ENCODE measurements around the gene COX4I2.
A peak's percentile ranks its signal among the peaks of the same experiment; 100 is the strongest.
"Not testable (repeated sequence)": the region's sequence is repeated elsewhere in the genome, so short reads cannot be mapped to it uniquely, and the experiment has no call there.

The COX4I2 gene

DNA sequence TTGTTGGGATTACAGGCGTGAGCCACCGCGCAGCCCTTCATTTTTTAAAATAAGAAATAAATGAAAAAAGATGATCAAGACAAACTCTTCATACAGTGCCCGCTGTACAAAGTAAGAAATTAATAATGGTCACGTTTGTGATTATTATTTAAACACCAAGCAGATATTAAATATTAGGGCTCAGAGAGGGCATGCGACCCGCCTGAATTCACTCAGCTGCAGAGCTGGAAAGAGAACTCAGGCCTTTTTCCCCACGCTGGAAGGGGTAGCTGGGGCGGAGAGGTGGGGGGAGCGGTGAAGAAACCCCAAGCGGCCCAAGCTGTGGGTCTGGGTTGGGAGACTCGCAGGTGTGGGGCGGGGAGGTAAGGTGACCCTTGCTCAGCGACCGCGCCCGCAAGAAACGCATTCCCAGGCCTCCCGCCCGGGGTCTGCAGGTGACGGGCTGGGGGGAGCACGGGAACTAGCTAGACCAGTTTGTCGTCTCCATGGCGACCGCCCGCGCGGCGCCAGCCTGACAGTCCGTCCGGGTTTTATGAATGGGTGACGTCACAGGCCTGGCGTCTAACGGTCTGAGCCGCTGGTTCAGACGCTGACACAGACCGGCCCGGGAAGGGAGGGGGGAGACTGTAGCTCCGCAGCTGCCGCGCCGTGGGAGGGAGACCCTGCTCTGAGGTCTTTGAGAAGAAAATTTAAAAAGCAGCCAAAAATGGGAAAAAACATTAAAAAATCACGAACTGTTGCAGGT is 33.7 kb upstream of the COX4I2 start:
- Mint-ChIP-seq H3K27me3 (ENCODE audit: low read depth) (peaks cover 44% of the 10 kb centered on the region), H3K4me1 (ENCODE audit: low read depth) (peaks cover 24% of the 10 kb centered on the region), H3K36me3 (ENCODE audit: low read depth) (no peaks in the 10 kb centered on the region), H3K27ac (peak overlapping the region; percentile 72), H3K9me3 (no peaks in the 10 kb centered on the region), H3K4me3 (peak overlapping the region; percentile 91)
- peak; percentile 73 for DNase-seq (ENCODE audit: low spot score)

DNA sequence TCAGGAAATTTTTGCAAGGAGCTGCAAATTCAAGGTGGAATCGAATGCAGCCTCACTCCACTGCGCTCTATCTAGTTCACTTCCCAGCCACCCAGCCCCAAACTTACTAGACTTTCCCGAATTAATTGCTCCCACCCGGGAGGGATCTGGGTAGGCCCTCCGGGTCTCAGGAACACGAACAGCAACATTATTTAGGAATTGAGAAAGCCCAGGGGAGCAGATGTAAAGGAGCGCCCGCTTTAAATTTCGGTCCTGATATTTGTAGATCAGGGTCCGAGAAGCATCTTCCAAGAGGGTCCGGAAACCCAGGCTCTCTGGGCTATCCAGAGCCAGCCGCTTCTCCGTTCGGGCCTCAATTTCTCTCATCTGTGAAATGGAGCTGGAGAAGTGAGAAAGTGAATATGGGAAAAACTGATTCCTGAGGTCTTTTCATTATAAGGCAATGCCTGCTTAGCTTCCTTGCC is 33.1 kb upstream of the COX4I2 start:
- Mint-ChIP-seq H3K27ac (peak overlapping the region; percentile 72), H3K9me3 (no peaks in the 10 kb centered on the region), H3K27me3 (ENCODE audit: low read depth) (peaks cover 47% of the 10 kb centered on the region), H3K36me3 (ENCODE audit: low read depth) (no peaks in the 10 kb centered on the region), H3K4me1 (ENCODE audit: low read depth) (peaks cover 24% of the 10 kb centered on the region), H3K4me3 (peak overlapping the region; percentile 91)
- DNase-seq (ENCODE audit: low spot score), result no peak

DNA sequence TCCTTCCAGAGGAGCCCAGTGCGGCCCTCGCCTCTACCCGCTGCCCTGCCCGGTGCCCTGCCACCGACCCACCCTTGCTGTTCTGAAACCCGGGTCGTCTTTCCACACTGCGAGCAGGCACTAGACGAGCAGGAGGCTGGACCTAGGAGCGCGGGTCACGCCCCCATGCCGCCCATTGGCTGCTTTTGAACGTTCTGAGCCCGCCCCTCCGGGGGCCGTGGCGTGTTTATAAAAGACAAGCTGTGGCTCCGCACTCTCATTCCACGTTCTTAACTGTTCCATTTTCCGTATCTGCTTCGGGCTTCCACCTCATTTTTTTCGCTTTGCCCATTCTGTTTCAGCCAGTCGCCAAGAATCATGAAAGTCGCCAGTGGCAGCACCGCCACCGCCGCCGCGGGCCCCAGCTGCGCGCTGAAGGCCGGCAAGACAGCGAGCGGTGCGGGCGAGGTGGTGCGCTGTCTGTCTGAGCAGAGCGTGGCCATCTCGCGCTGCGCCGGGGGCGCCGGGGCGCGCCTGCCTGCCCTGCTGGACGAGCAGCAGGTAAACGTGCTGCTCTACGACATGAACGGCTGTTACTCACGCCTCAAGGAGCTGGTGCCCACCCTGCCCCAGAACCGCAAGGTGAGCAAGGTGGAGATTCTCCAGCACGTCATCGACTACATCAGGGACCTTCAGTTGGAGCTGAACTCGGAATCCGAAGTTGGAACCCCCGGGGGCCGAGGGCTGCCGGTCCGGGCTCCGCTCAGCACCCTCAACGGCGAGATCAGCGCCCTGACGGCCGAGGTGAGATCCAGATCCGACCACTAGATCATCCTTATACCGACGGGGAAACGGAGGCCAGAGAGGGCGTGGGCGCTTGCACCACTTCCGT is 32.4 kb upstream of the COX4I2 start, which contains the start of gene ID1:
Gene ID1, plus strand, starts transcription at position 259 of the 871 bp plus-strand sequence. Its CDS starts 99 bp downstream, at position 358.
- peak; percentile 87 for DNase-seq (ENCODE audit: low spot score)
- Mint-ChIP-seq H3K4me3 (peak within 1 kb of the TSS; percentile 91), H3K9me3 (no peaks in the 10 kb centered on the region), H3K4me1 (ENCODE audit: low read depth) (peaks cover 24% of the 10 kb centered on the region), H3K27me3 (ENCODE audit: low read depth) (peaks cover 48% of the 10 kb centered on the region), H3K27ac (peak within 1 kb of the TSS; percentile 72), H3K36me3 (ENCODE audit: low read depth) (no peaks in the 10 kb centered on the region)

DNA sequence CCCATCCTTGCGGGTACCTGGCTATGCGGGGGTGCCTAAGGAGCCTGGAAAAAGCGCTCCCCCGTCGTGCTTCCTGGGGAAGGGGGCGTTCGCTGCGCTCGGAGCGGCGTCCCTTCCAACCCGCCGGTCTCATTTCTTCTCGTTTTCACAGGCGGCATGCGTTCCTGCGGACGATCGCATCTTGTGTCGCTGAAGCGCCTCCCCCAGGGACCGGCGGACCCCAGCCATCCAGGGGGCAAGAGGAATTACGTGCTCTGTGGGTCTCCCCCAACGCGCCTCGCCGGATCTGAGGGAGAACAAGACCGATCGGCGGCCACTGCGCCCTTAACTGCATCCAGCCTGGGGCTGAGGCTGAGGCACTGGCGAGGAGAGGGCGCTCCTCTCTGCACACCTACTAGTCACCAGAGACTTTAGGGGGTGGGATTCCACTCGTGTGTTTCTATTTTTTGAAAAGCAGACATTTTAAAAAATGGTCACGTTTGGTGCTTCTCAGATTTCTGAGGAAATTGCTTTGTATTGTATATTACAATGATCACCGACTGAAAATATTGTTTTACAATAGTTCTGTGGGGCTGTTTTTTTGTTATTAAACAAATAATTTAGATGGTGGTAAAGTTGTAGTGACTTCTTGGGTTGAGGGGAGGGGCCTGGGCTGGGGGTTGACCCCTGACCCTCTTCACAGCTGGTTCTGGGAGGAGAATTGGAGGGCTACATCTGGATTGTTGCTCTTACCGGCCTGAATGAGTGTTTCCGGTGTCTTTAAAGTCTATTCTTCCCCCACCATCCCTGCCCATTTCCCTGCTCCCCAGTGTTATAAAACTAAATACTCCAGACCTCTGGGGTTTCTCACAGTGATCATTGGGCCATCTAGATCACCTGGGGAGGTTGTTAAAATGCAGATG is 31.6 kb upstream of the COX4I2 start:
- Mint-ChIP-seq H3K27ac (no peak overlapping the region), H3K4me3 (peak overlapping the region; percentile 91), H3K4me1 (ENCODE audit: low read depth) (peaks cover 24% of the 10 kb centered on the region), H3K27me3 (ENCODE audit: low read depth) (peaks cover 48% of the 10 kb centered on the region), H3K9me3 (no peaks in the 10 kb centered on the region), H3K36me3 (ENCODE audit: low read depth) (no peaks in the 10 kb centered on the region)
- no peak for DNase-seq (ENCODE audit: low spot score)

DNA sequence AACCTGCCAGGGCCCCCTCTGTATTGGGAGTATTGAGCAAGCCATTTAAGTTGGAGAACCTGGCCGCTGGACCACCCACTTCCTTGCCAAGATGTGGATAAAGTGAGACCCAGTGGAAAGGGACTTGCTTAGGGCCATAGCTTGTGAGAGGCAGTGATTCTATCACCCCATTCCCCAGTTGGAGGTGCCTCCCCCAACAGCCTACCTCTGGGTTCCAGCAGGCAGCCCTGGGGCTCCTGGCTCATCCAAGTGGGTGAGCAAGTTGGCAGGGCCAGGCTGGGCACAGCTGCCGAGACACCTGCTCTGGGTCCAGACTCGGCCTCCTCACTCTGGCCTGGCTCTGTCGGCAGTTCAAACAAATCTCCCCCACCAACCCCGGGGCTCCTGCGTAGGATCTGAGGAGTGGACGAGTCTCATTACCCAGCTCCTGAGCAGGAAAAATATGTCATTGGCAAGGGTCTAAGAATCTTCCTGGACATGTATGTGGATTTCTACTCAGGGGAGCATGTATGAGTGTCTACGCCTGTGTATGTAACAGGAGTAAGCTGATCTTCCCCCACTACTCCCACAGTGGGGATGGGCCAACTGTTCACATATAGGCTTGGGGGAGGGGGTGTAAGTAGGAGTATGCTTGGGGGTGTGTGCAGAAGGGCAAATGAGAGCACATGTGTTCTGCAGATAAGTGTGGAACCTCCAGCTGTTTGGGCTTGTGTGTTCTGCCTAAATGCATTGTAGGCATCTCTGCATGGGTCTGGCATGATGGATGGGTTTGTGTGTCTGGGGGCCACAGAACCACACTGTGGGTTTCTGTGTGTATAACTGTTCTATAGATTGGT is 30.7 kb upstream of the COX4I2 start:
- Mint-ChIP-seq H3K27ac (no peak overlapping the region), H3K36me3 (ENCODE audit: low read depth) (no peaks in the 10 kb centered on the region), H3K4me3 (peak overlapping the region; percentile 91), H3K4me1 (ENCODE audit: low read depth) (peaks cover 24% of the 10 kb centered on the region), H3K27me3 (ENCODE audit: low read depth) (peaks cover 52% of the 10 kb centered on the region), H3K9me3 (no peaks in the 10 kb centered on the region)
- DNase-seq (ENCODE audit: low spot score), result no peak

DNA sequence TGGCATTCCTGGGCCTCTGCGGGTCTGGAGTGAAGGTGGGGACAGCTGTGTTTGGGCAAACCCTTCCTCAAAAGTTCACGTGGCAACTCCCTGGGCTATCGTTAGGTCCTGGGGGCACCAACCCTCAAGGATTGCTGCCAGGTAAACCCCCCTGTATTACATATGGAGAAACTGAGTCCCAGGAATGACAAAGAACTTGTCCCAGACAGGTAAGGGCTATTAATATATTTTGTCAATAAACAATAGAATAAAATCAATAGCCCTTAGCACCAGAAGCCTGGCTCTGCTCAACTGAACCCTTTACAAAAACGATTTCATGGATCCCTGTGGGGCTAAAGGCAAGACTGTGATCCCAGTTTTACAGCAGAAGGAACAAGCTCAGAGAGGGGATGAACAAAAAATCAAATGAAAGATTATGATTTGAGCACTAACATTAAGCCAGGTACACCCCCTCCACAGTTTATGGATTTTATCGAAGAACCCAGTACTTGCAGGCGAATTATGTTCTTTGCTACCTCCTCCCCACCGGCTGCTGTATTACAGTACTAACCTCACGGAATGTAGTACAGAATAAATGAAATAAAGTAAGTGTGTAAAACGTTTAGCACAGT is 30.0 kb upstream of the COX4I2 start:
- Mint-ChIP-seq H3K4me1 (ENCODE audit: low read depth) (peaks cover 24% of the 10 kb centered on the region), H3K4me3 (no peak overlapping the region), H3K27ac (no peak overlapping the region), H3K36me3 (ENCODE audit: low read depth) (no peaks in the 10 kb centered on the region), H3K27me3 (ENCODE audit: low read depth) (peaks cover 49% of the 10 kb centered on the region), H3K9me3 (no peaks in the 10 kb centered on the region)
- DNase-seq (ENCODE audit: low spot score), result no peak

DNA sequence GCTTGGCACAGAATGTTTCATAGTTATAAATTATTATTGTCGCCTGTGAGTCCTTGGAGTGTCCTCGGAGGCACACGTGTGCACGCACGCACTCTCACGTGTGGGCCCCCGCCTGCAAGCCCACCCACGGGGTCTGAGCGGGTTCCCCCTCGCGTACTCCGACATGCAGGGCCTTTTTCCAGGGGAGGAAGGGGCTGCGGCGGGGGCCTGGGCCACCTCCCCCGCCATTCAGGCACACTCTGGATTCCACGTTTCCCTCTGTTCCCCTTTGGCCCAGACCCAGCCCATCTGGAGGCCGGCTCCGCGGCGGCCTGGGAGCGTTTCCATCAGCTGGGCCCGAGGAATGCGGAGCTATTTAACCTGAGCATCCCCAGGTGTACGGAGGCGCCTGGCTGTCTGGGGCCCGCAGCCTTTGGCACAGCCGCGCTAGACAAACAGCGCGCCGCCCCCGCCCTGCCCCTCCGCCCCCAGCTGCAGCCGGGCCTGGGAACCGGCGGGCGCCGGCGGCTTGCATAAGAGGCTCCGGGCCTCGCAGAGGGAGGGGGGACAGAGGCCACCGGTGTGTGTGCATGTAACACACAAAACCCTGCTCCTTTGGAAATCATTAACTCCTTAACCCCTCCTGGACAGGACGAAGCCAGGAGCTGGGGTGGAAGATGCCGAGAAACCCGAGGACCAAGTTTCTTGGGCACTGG is 29.3 kb upstream of the COX4I2 start:
- Mint-ChIP-seq H3K27ac (no peak overlapping the region), H3K4me1 (ENCODE audit: low read depth) (peaks cover 23% of the 10 kb centered on the region), H3K9me3 (no peaks in the 10 kb centered on the region), H3K36me3 (ENCODE audit: low read depth) (no peaks in the 10 kb centered on the region), H3K4me3 (no peak overlapping the region), H3K27me3 (ENCODE audit: low read depth) (peaks cover 48% of the 10 kb centered on the region)
- DNase-seq (ENCODE audit: low spot score), result no peak

DNA sequence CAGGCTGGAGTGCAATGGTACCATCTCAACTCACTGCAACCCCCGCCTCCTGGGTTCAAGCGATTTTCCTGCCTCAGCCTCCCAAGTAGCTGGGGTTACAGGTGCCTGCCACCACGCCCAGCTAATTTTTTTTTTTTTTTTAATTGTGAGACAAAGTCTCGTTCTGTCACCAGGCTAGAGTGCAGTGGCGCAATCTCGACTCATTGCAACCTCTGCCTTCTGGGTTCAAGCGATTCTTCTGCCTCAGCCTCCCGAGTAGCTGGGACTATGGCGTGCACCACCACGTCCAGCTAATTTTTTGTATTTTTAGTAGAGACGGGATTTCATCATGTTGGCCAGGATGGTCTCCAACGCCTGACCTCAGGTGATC is 25.5 kb upstream of the COX4I2 start:
- peaks cover 23% of the 10 kb centered on the region for H3K27me3 Mint-ChIP-seq (ENCODE audit: low read depth)
- H3K9me3 Mint-ChIP-seq; H3K4me3 Mint-ChIP-seq; DNase-seq (ENCODE audit: low spot score); H3K36me3 Mint-ChIP-seq (ENCODE audit: low read depth); H3K4me1 Mint-ChIP-seq (ENCODE audit: low read depth); H3K27ac Mint-ChIP-seq: not testable (repeated sequence)

DNA sequence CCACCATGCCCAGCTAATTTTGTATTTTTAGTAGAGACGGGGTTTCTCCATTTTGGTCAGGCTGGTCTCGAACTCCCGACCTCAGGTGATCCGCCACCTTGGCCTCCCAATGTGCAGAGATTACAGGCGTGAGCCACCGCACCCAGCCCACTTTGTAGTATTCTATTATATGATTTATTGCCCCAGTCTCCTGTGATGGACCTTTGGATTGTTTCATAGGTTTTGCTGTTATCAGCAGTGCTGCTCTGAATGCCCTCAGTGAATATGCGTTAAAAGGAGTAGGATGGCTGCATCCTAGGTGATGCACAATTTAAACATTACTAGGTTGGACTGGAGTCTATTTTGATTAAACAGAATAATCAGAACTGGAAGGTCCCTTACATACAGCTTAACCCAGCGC is 22.3 kb upstream of the COX4I2 start:
- peaks cover 8% of the 10 kb centered on the region for H3K27me3 Mint-ChIP-seq (ENCODE audit: low read depth)

DNA sequence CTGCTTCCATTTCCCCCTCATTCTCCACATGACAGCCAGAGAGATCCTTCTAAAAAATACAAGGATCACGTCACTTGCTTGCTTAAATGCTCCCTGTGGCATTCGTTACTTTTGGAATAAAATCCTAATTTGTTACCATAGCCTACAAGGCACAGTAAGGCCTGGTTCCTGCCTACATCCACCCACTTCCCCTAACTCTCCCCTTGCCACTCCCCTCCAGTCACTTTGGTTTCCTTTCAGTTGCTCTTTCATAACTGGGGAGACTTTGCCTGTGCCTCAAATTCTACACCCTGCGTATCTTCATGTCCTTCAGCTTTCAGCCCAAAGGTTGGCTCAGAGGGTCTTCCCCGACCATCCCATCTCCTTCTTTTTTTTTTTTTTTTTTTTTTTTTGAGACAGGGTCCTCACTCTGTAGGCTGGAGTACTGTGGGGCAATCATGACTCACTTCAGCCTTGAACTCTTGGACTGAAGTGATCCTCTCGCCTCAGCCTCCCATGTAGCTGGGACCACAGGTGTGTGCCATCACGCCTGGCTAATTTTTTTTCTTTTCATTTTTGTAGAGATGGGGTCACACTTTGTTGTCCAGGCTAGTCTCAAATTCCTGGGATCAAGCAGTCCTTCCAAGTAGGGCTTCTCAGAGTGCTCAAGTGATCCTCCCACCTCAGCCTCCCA is 20.1 kb upstream of the COX4I2 start:
- no peaks in the 10 kb centered on the region for H3K36me3 Mint-ChIP-seq (ENCODE audit: low read depth)
- H3K4me3 Mint-ChIP-seq, result no peak overlapping the region
- peaks cover 9% of the 10 kb centered on the region for H3K4me1 Mint-ChIP-seq (ENCODE audit: low read depth)
- DNase-seq (ENCODE audit: low spot score), result no peak
- no peaks in the 10 kb centered on the region for H3K9me3 Mint-ChIP-seq
- H3K27ac Mint-ChIP-seq, result no peak overlapping the region
- H3K27me3 Mint-ChIP-seq (ENCODE audit: low read depth), result peaks cover 4% of the 10 kb centered on the region

More for the DNA sequence above, 22.3 kb upstream of the COX4I2 start:
- DNase-seq (ENCODE audit: low spot score), result no peak
- Mint-ChIP-seq H3K4me1 (ENCODE audit: low read depth) (peaks cover 9% of the 10 kb centered on the region), H3K36me3 (ENCODE audit: low read depth) (no peaks in the 10 kb centered on the region), H3K4me3 (no peak overlapping the region), H3K9me3 (no peaks in the 10 kb centered on the region), H3K27ac (no peak overlapping the region)

DNA sequence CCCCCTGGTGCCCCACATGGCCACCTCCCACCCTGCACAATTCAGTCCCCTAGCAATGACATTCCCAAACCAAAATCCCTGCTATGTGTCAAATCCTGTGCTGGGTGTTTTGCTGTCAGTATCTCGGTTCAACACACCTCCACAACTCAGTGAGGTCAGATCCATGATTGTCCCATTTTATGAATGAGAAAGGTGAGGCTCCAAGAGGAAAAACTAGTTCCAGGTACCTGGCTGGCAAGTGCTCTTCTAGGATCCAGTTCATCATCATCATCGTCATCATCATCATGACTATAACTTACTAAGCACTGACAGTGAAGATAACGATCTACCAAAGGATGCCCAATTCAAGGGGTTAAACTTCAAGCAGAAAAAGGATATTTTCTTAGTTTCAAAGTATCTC is 17.5 kb upstream of the COX4I2 start:
- H3K27ac Mint-ChIP-seq, result no peak overlapping the region
- no peak for DNase-seq (ENCODE audit: low spot score)

DNA sequence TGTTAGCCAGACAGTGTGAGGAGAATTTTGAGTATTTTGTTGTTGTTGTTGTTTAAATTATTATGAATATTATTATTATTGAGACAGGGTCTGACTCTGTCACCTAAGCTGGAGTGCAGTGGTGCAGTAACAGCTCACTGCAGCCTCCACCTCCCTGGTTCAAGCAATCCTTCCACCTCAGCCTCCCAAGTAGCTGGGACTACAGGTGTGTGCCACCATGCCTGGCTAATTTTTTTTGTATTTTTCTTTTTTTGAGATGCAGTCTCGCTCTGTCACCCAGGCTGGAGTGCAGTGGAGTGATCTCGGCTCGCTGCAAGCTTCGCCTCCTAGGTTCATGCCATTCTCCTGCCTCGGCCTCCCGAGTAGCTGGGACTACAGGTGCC is 14.6 kb upstream of the COX4I2 start:
- DNase-seq (ENCODE audit: low spot score); H3K4me3 Mint-ChIP-seq; H3K27ac Mint-ChIP-seq; H3K27me3 Mint-ChIP-seq (ENCODE audit: low read depth); H3K36me3 Mint-ChIP-seq (ENCODE audit: low read depth); H3K9me3 Mint-ChIP-seq; H3K4me1 Mint-ChIP-seq (ENCODE audit: low read depth): not testable (repeated sequence)

More for the DNA sequence above, 17.5 kb upstream of the COX4I2 start:
- Mint-ChIP-seq H3K4me3 (no peak overlapping the region), H3K4me1 (ENCODE audit: low read depth) (peaks cover 5% of the 10 kb centered on the region), H3K9me3 (no peaks in the 10 kb centered on the region), H3K36me3 (ENCODE audit: low read depth) (no peaks in the 10 kb centered on the region), H3K27me3 (ENCODE audit: low read depth) (peaks cover 2% of the 10 kb centered on the region)

Measured in T-helper 2 cell treated with Interferon-gamma antibody and Interleukin-4, amounts not matched to agents 5 μg/mL and 100 μg/mL, for 36 hours (primary cell).